ENCODE results near the gene PCNP.

GRCh38 chr3:101625879-101626278 is 51.9 kb downstream of the PCNP start:
- no peak for TF ChIP-seq REST (IDR thresholded peaks at IDR 0.05; ENCODE audit: low read depth)
- no peak for TF ChIP-seq USF1 (IDR thresholded peaks at IDR 0.05)
- no peak for TF ChIP-seq MAX (IDR thresholded peaks at IDR 0.05)
- no peak for TF ChIP-seq TAF1 (IDR thresholded peaks at IDR 0.05; ENCODE audit: low read depth)
- TF ChIP-seq RAD21 (IDR thresholded peaks at IDR 0.05; ENCODE audit: low read depth), result no peak
- no peak for TF ChIP-seq TEAD4 (IDR thresholded peaks at IDR 0.05)
- TF ChIP-seq NFIC (IDR thresholded peaks at IDR 0.05), result no peak
